ENCODE measurements around the gene SPDYC. TPM values are rescaled to one million over a fixed set of nuclear protein-coding genes. Genes with fewer than 3 reads are reported as not detected.
A peak's percentile ranks its signal among the peaks of the same experiment; 100 is the strongest.

The SPDYC gene
- total and polyA plus RNA-seq, 2 of the 13 experiments (the other 11 are each of a cell fraction or from before 2014, with no cell fraction given): 0.15 to 0.33 TPM

GRCh38 chr11:65134952-65135632, 34.9 kb upstream of the SPDYC start (continued):
- TF ChIP-seq ZNF614 (CRISPR knock-in tag; IDR thresholded peaks at IDR 0.05; ENCODE audit: borderline replicate concordance) (0 out of 2 replicates have a peak, but pooled peaks have one; percentile 18), ZNF605 (CRISPR knock-in tag; IDR thresholded peaks at IDR 0.05) (peak; percentile 32; the same call in 1 of the 2 replicates), ZMYM2 (CRISPR knock-in tag; IDR thresholded peaks at IDR 0.05) (no peak), HNF4A (CRISPR knock-in tag; IDR thresholded peaks at IDR 0.05) (0 out of 2 replicates have a peak, but pooled peaks have one; percentile 6), SAP130 (CRISPR knock-in tag; IDR thresholded peaks at IDR 0.05; ENCODE audit: low read depth) (peak; percentile 65; the same call in 1 of the 2 replicates), FOXO1 (CRISPR knock-in tag; IDR thresholded peaks at IDR 0.05) (no peak), IRF2 (CRISPR knock-in tag; IDR thresholded peaks at IDR 0.05) (peak; percentile 13; the same call in 1 of the 2 replicates), NBN (conservative IDR thresholded peaks at IDR 0.05) (no peak), ZFX (CRISPR knock-in tag; IDR thresholded peaks at IDR 0.05; ENCODE audit: low read depth) (peak; percentile 59; the same call in 1 of the 2 replicates), HIVEP1 (CRISPR knock-in tag; IDR thresholded peaks at IDR 0.05) (no peak), ZNF780A (CRISPR knock-in tag; IDR thresholded peaks at IDR 0.05) (no peak), MTA3 (CRISPR knock-in tag; IDR thresholded peaks at IDR 0.05) (no peak), SALL1 (CRISPR knock-in tag; IDR thresholded peaks at IDR 0.05) (peak; percentile 57; the same call in 1 of the 2 replicates), SSRP1 (CRISPR knock-in tag; IDR thresholded peaks at IDR 0.05) (no peak), PHF20 (CRISPR knock-in tag; IDR thresholded peaks at IDR 0.05) (peak; percentile 36; the same call in 1 of the 2 replicates), ZNF432 (CRISPR knock-in tag; IDR thresholded peaks at IDR 0.05; ENCODE audit: borderline replicate concordance) (no peak), BCLAF1 (IDR thresholded peaks at IDR 0.05) (no peak), HIC2 (CRISPR knock-in tag; IDR thresholded peaks at IDR 0.05; ENCODE audit: low read depth) (no peak), ZNF547 (CRISPR knock-in tag; IDR thresholded peaks at IDR 0.05) (0 out of 2 replicates have a peak, but pooled peaks have one; percentile 24), MXI1 (IDR thresholded peaks at IDR 0.05; ENCODE audit: borderline replicate concordance, low read depth, low read length) (peak; percentile 95; the same call in 2 of the 3 replicates), ZKSCAN1 (IDR thresholded peaks at IDR 0.05; ENCODE audit: low read length) (no peak), IKZF5 (CRISPR knock-in tag; IDR thresholded peaks at IDR 0.05) (no peak; the same call in 1 of the 2 replicates), ZNF512B (CRISPR knock-in tag; IDR thresholded peaks at IDR 0.05; ENCODE audit: borderline replicate concordance) (no peak)

Measured in HepG2 (cell line).